Ascending aorta (tissue), 2 donors: Measurements from ENCODE around the gene KCNQ1. TPM values are rescaled to one million over a fixed set of nuclear protein-coding genes. Genes with fewer than 3 reads are reported as not detected.

Experiments
- DNase-seq, 2 donors: peaks; one replicate each; pipeline ENCODE4 v3.0.0-alpha.2; 2019; ENCODE audit warnings: low spot score in 2 of 2
- H3K27ac ChIP-seq, 2 donors: fragments of 200-600 bp; sonication (generic); one replicate each; pipeline ENCODE4 v1.5.1; 2016 to 2017; ENCODE audit warnings: mild to moderate bottlenecking in 1 of 2
- H3K27me3 ChIP-seq: fragments of 200-600 bp; sonication (generic); one replicate; pipeline ENCODE4 v1.5.1; 2017
- H3K36me3 ChIP-seq, 2 donors: fragments of 200-600 bp; sonication (generic); one replicate each; pipeline ENCODE4 v1.5.1; 2016
- H3K4me1 ChIP-seq, 2 donors: fragments of 200-600 bp; sonication (generic); one replicate each; pipeline ENCODE4 v1.5.1; 2016 to 2017; ENCODE audit warnings: mild to moderate bottlenecking in 1 of 2
- H3K4me3 ChIP-seq, 2 donors: fragments of 200-600 bp; sonication (generic); one replicate each; pipeline ENCODE4 v1.5.1; 2016 to 2017; ENCODE audit warnings: mild to moderate bottlenecking in 1 of 2
- H3K9me3 ChIP-seq, 2 donors: fragments of 200-600 bp; sonication (generic); one replicate each; pipeline ENCODE4 v1.5.1; 2016
- intact Hi-C: fragments of 100-400 bp; cut with DNase I; formaldehyde crosslinking; loops from one replicate; pipeline ENCODE4 v1.15.1; 2023
- total RNA-seq: library from RNA; depleted of rRNA; stranded (reverse); fragments of >200 nt; gene quantifications from one replicate; pipeline ENCODE4 v1.1.0, GENCODE V29; 2016
- TF ChIP-seq, protein P1 (sequence below), 3 experiments: fragments of 200-600 bp in 2 of 3; fragments of 450-650 bp in 1 of 3; sonication (generic) in 2 of 3; IDR thresholded peaks; one replicate each; pipeline ENCODE4 v1.5.1; 2016 to 2019; ENCODE audit warnings: antibody characterized with exemption in 3 of 3, mild to moderate bottlenecking in 1 of 3, moderate library complexity in 1 of 3

KCNQ1 gene
- total RNA-seq, 1 donor from 2014 or later, result 2.3 TPM

DNA sequence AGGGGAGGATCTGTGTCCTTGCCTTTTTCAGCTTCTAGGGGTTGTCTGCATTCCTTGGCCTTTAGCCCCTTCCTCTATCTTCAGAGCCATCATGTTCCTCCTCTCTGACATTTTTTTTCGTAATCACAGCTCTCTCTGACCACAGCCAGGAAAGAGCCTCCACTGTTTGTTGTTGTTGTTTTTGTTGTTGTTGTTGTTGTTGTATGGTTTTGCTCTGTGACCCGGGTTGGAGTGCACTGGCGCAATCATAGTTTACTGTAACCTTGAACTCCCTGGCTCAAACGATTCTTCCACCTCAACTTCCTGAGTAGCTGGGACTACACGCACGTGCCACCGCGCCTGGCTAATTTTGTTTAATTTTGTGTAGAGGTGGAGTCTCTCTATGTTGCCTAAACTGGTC, 310.3 kb downstream of the KCNQ1 start:
- Histone ChIP-seq H3K9me3 (peaks cover 0 to 6% of the 10 kb centered on the region in 2 donors), H3K4me1 (no peaks in the 10 kb centered on the region), H3K27ac (no peak overlapping the region), H3K4me3 (no peak overlapping the region), H3K36me3 (no peaks in the 10 kb centered on the region), H3K27me3 (no peaks in the 10 kb centered on the region)
- no peak for DNase-seq
- intact Hi-C loops, result no loop called here
- TF ChIP-seq, protein P1, sequence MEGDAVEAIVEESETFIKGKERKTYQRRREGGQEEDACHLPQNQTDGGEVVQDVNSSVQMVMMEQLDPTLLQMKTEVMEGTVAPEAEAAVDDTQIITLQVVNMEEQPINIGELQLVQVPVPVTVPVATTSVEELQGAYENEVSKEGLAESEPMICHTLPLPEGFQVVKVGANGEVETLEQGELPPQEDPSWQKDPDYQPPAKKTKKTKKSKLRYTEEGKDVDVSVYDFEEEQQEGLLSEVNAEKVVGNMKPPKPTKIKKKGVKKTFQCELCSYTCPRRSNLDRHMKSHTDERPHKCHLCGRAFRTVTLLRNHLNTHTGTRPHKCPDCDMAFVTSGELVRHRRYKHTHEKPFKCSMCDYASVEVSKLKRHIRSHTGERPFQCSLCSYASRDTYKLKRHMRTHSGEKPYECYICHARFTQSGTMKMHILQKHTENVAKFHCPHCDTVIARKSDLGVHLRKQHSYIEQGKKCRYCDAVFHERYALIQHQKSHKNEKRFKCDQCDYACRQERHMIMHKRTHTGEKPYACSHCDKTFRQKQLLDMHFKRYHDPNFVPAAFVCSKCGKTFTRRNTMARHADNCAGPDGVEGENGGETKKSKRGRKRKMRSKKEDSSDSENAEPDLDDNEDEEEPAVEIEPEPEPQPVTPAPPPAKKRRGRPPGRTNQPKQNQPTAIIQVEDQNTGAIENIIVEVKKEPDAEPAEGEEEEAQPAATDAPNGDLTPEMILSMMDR (IDR thresholded peaks at IDR 0.05), result no peak

- Histone ChIP-seq H3K36me3 (no peaks in the 10 kb centered on the region), H3K4me3 (no peak overlapping the region), H3K27ac (no peak overlapping the region), H3K4me1 (no peaks in the 10 kb centered on the region), H3K27me3 (no peaks in the 10 kb centered on the region), H3K9me3 (peaks cover 0 to 6% of the 10 kb centered on the region in 2 donors)
- TF ChIP-seq, protein P1 (IDR thresholded peaks at IDR 0.05), result no peak
- intact Hi-C loops, result no loop called here
- peak in 1 of 2 donors; percentile 40 for DNase-seq
Measured at GRCh38 chr11:2758751-2759150, 313.9 kb downstream of the KCNQ1 start.

DNA sequence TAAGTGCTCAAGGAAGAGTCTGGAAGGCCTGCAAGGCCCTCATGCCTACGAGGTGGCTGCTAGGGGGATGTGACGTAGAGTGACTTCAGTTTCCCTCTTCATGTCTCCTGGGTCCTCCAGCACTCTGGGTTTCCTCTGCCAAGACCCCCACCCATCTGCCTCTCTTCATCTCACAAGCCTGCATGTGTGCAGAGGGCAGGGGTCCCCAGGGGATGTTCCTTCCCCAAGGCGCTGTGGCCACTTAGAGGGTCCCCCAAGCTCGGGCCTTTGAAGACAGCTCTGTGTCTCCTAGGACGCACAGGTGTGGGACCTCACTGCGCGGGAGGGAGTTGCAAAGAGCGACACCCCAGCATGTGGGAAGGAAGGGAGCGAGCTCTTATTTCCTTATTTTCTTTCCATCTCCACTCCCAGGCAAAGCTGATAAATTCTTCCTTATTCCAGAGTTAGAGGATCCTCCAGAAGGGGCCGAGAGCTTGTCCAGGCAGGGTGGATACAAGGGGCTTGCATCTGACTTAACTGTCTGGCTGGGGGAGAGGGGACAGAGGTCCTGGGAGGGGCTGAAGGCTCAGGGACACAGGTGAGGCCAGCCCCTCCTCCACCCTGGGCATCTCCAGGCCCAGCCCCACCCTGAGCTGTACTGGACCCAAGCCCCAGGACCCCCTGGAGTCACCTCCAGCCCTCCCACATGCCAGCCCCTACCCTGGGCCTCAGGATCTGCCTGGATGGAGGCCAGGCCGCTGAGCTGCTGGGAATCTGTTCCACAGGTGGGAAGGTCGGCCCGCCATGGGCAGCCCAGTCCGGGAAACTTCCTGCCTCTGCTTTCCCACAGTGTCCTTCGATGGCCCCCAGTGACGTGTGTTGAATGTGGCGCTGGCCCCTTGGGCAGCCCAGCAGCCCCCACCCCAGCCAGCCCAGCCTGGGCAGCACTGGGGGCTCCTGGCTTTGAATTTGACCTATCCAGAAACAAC, 314.7 kb downstream of the KCNQ1 start:
- Histone ChIP-seq H3K4me3 (no peak overlapping the region), H3K9me3 (peaks cover 0 to 6% of the 10 kb centered on the region in 2 donors), H3K4me1 (no peaks in the 10 kb centered on the region), H3K27me3 (no peaks in the 10 kb centered on the region), H3K36me3 (no peaks in the 10 kb centered on the region), H3K27ac (no peak overlapping the region)
- TF ChIP-seq, protein P1 (IDR thresholded peaks at IDR 0.05), result no peak
- intact Hi-C loops, result no loop called here
- DNase-seq, result peak; percentile 5 to 27

DNA sequence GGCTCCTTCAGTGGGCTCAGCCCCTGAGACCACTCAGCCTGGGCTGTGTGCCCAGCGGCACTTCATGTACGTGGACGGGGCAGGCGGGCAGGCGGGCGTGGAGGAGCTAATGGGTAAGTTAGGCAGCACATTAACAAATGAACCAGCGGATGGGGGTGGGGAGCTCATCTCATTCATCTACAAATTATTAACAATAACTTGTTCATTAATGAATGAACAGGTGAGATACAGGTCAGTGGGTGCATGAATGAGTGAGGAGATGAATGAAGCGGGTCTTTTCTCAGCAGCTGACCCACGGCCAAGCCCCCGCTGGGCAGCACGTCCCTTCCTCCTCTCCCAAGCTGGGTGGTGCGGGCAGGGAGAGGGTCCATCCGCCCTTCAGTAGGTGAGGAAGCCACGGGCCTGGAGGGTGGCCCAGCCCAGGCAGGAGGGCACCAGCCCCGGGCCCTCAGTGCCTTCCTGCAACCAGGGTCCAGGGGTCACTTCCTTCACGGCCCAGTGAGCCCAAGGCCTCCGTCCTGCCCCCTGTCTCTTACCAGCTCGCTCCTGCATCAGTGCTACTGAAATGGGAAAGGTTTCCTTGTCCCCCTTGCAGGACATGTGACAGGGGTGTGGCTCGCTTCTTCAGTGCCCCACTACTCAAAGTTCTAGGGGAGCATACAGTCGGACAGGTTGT, 315.5 kb downstream of the KCNQ1 start:
- peak; percentile 7 to 45 for DNase-seq
- no peak overlapping the region for H3K4me3 ChIP-seq
- TF ChIP-seq, protein P1 (IDR thresholded peaks at IDR 0.05), result no peak

GRCh38 chr11:2761131-2762030, 316.6 kb downstream of the KCNQ1 start:
- H3K27me3 ChIP-seq, result no peaks in the 10 kb centered on the region
- H3K4me3 ChIP-seq, result no peak overlapping the region
- H3K9me3 ChIP-seq, result peaks cover 0 to 6% of the 10 kb centered on the region in 2 donors
- TF ChIP-seq, protein P1 (IDR thresholded peaks at IDR 0.05), result no peak
- peak; percentile 2 to 54 for DNase-seq
- H3K4me1 ChIP-seq, result no peaks in the 10 kb centered on the region
- H3K36me3 ChIP-seq, result no peaks in the 10 kb centered on the region
- intact Hi-C loops, result no loop called here
- H3K27ac ChIP-seq, result no peak overlapping the region

More for the DNA sequence above, 315.5 kb downstream of the KCNQ1 start:
- Histone ChIP-seq H3K27ac (no peak overlapping the region), H3K27me3 (no peaks in the 10 kb centered on the region), H3K4me1 (no peaks in the 10 kb centered on the region), H3K9me3 (peaks cover 0 to 6% of the 10 kb centered on the region in 2 donors), H3K36me3 (no peaks in the 10 kb centered on the region)
- intact Hi-C loops, result no loop called here
